Hepatocyte (in vitro differentiated cells): Measurements from ENCODE around the gene ZNF785.

ENCODE experiments used
- CTCF ChIP-seq: fragments of 200-600 bp; sonication (generic); IDR thresholded peaks from 2 replicates; pipeline ENCODE4 v1.5.1; 2016; ENCODE audit warnings: antibody characterized with exemption, mild to moderate bottlenecking; ENCODE audit not compliant: poor library complexity
- EZH2phosphoT487 ChIP-seq: fragments of 200-600 bp; sonication (generic); IDR thresholded peaks from one replicate; pipeline ENCODE4 v1.6.1; 2018; ENCODE audit warnings: antibody characterized with exemption, mild to moderate bottlenecking, low read depth, moderate library complexity; ENCODE audit not compliant: unreplicated experiment, severe bottlenecking

- TF ChIP-seq CTCF (no peak), EZH2phosphoT487 (no peak)
Measured at GRCh38 chr16:30566531-30566930, 19.0 kb downstream of the ZNF785 start.
